Activated CD8-positive, alpha-beta T cell treated with anti-CD3 and anti-CD28 coated beads for 36 hours (primary cell): ENCODE data around the gene COL20A1. TPM values are rescaled to one million over a fixed set of nuclear protein-coding genes. Genes with fewer than 3 reads are reported as not detected.
A peak's percentile ranks its signal among the peaks of the same experiment; 100 is the strongest.

Source experiments
- ATAC-seq: fragments of 200-7000 bp; cut with Tn5 transposase; one replicate; pipeline ENCODE4 v1.10.0; 2021; ENCODE audit warnings: mild to moderate bottlenecking, moderate library complexity
- CTCF ChIA-PET: fragments of 350-600 bp; sonication (Branson Sonifier 250); formaldehyde crosslinking; loops from one replicate; lab custom pipeline; 2021; ENCODE audit warnings: antibody characterized with exemption; lab: Charles Lee
- POLR2A ChIA-PET: fragments of 350-600 bp; sonication (Branson Sonifier 250); formaldehyde crosslinking; loops from one replicate; lab custom pipeline; 2021; ENCODE audit warnings: antibody characterized with exemption; lab: Charles Lee
- DNase-seq: peaks from one replicate; pipeline ENCODE4 v3.0.0-alpha.2; 2020
- H3K27ac Mint-ChIP-seq: one replicate; pipeline ENCODE4 v1.8.0; 2021; ENCODE audit warnings: mild to moderate bottlenecking, mixed read lengths
- H3K27me3 Mint-ChIP-seq: one replicate; pipeline ENCODE4 v1.8.0; 2021; ENCODE audit warnings: mixed read lengths
- H3K36me3 Mint-ChIP-seq: one replicate; pipeline ENCODE4 v1.8.0; 2021; ENCODE audit warnings: low read depth, mixed read lengths
- H3K4me1 Mint-ChIP-seq: one replicate; pipeline ENCODE4 v1.8.0; 2021; ENCODE audit warnings: low read depth, mixed read lengths
- H3K4me3 Mint-ChIP-seq: one replicate; pipeline ENCODE4 v1.8.0; 2021; ENCODE audit warnings: mild to moderate bottlenecking, moderate library complexity, mixed read lengths
- H3K9me3 Mint-ChIP-seq: one replicate; pipeline ENCODE4 v1.8.0; 2021; ENCODE audit warnings: mixed read lengths
- CTCF ChIP-seq: fragments of 200-600 bp; IDR thresholded peaks from one replicate; pipeline ENCODE4 v1.8.0; 2022; ENCODE audit warnings: antibody characterized with exemption, mild to moderate bottlenecking
- intact Hi-C: fragments of 100-400 bp; cut with micrococcal nuclease; formaldehyde crosslinking; loops from one replicate; pipeline ENCODE4 v1.10.0; 2022
- total RNA-seq, 2 experiments: library from RNA; stranded (reverse); gene quantifications; one replicate each; pipeline ENCODE4 v1.2.3, GENCODE V29; 2021

The COL20A1 gene
- total RNA-seq, 2 experiments from 2014 or later: 0.04 TPM; not detected in 1

DNA sequence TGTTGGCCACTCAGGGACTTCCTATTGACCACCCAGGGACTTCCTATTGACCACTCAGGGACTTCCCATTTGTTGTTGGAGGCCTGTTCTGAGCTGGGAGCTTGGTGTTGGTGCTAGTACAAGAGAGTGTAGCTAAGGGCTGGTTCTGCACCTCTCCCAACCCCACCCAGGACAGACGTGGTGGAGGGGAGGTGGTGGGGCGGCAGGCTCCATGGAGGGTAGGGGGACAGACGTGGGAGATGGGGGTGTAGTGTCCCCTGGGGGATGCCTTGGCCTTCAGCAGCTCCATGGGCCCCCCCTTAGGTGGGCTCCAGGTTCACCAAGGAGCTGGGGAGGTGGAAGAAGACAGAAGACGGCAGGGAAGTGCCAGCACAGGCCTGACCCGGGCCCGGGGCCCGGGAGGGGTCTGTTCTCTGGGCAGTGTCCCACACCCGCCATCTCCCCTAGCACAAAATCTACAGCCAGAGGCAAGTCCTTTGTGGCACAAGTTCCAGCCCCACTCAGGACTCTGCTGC, 34.3 kb downstream of the COL20A1 start:
- no peaks in the 10 kb centered on the region for H3K36me3 Mint-ChIP-seq
- no peak overlapping the region for H3K4me3 Mint-ChIP-seq
- intact Hi-C loops: no loop called here
- peak overlapping the region; percentile 63 for H3K27ac Mint-ChIP-seq
- no peak for TF ChIP-seq CTCF
- peaks cover 8% of the 10 kb centered on the region for H3K9me3 Mint-ChIP-seq
- DNase-seq (no peak), ATAC-seq (no peak)
- CTCF ChIA-PET: no interaction called here
- peaks cover 4% of the 10 kb centered on the region for H3K27me3 Mint-ChIP-seq
- H3K4me1 Mint-ChIP-seq: no peaks in the 10 kb centered on the region
- POLR2A ChIA-PET: no interaction called here

DNA sequence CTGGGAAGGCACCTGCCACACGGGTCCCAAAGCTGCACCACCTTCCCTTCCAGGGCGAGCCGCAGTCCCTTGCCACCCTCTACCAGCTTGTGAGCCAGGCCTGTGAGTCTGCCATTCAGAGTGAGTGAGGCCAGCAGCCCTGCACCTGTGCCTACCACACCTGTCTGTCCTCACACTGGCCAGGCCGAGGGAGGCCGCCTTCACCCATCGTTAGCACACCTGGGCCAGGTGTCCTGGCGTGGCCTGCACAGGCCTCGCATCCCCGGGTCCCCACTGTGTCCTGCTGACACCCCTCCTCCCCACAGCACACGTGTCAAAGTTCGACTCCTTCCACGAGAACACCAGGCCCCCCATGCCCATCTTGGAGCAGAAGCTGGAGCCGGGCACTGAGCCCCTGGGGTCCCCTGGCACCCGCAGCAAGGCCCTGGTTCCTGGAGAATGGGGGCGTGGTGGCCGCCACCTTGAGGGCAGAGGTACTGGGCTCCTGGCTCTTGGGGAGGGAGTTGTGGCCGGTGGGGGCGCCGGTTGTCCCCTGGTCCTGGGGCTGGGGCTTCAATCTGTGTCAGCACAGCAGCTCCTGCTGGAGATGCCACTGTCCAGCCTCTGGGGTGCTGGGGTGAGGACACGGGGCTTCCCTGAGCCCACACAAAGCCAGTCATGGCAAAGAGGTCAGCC, 35.2 kb downstream of the COL20A1 start:
- TF ChIP-seq CTCF: no peak
- no peaks in the 10 kb centered on the region for H3K36me3 Mint-ChIP-seq
- H3K27me3 Mint-ChIP-seq: peaks cover 4% of the 10 kb centered on the region
- H3K27ac Mint-ChIP-seq: no peak overlapping the region
- DNase-seq (no peak), ATAC-seq (no peak)
- ChIA-PET CTCF (interaction anchor here (1.1 kb wide), 1 partner anchor 18 kb away, joined by 3 read pairs; no protein-coding TSS in a partner anchor), POLR2A (no interaction called here)
- H3K4me3 Mint-ChIP-seq: no peak overlapping the region
- no peaks in the 10 kb centered on the region for H3K4me1 Mint-ChIP-seq
- intact Hi-C loops: no loop called here
- H3K9me3 Mint-ChIP-seq: peaks cover 8% of the 10 kb centered on the region

GRCh38 chr20:63328718-63329275, 35.8 kb downstream of the COL20A1 start:
- Mint-ChIP-seq H3K27me3 (peaks cover 9% of the 10 kb centered on the region), H3K27ac (no peak overlapping the region), H3K9me3 (peaks cover 8% of the 10 kb centered on the region), H3K36me3 (no peaks in the 10 kb centered on the region), H3K4me1 (no peaks in the 10 kb centered on the region), H3K4me3 (no peak overlapping the region)
- CTCF ChIA-PET: interaction anchor here (1.1 kb wide), 1 partner anchor 18 kb away, joined by 3 read pairs; no protein-coding TSS in a partner anchor
- POLR2A ChIA-PET: no interaction called here
- no peak for DNase-seq
- intact Hi-C loops: no loop called here
- no peak for TF ChIP-seq CTCF
- ATAC-seq: no peak

DNA sequence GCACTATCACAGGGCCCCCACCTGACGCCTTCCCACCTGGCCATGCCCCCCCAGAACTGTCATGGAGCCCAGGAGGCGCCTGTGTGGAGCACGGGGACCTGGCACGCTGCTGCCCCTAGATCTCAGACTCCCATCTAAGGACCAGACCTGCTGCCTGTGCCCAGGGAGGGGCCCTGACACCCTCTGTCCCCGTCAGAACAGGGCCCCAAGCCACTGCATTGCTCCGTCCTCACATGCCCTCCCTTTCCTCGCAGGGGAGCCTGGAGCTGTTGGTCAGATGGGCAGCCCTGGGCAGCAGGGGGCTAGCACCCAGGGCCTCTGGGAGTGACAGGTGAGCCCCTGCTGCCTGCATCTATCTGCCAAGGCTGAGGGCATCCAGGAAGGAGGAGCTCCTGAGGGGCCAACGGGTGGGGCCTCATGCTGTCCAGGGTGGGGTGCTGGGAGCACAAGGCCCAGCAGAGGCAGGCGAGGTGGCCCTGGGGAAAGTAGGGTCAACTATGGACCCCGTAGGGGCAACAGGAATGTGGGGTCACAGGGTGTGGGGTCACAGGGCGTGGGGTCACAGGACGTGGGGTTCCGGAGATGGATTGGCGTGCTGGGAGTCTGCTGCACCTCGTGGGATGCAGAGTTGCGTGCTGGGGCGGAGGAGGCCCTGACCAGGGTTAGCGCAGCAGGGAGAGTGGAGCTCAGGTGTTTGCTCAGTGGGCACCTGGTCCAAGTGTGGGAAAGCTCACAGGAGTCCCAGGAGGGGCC, 36.5 kb downstream of the COL20A1 start:
- Mint-ChIP-seq H3K36me3 (no peaks in the 10 kb centered on the region), H3K27ac (no peak overlapping the region), H3K9me3 (peaks cover 8% of the 10 kb centered on the region), H3K4me3 (no peak overlapping the region), H3K27me3 (peaks cover 11% of the 10 kb centered on the region), H3K4me1 (no peaks in the 10 kb centered on the region)
- ChIA-PET CTCF (interaction anchor here (1.1 kb wide), 1 partner anchor 19 kb away, joined by 3 read pairs; no protein-coding TSS in a partner anchor), POLR2A (no interaction called here)
- intact Hi-C loops: no loop called here
- no peak for TF ChIP-seq CTCF
- DNase-seq (no peak), ATAC-seq (no peak)
